Erythroblast (primary cell): ENCODE data around the gene TEAD1.

ENCODE experiments used
- DNase-seq, 2 experiments: peaks; one replicate each; lab custom pipeline; 2025; lab: John Stamatoyannopoulos, UW
- GATA1 ChIP-seq: IDR thresholded peaks from 2 replicates; pipeline ENCODE4 v1.6.1; 2011; ENCODE audit warnings: low read depth, mild to moderate bottlenecking, control low read depth, low read length, moderate library complexity
- POLR2A ChIP-seq: IDR thresholded peaks from 2 replicates; pipeline ENCODE4 v1.6.1; 2011; ENCODE audit warnings: mild to moderate bottlenecking, low read length

TEAD1 gene

GRCh38 chr11:12675951-12676711, 1.9 kb downstream of the TEAD1 start:
- TF ChIP-seq GATA1 (no peak), POLR2A (no peak)
- DNase-seq, result no peak

DNA sequence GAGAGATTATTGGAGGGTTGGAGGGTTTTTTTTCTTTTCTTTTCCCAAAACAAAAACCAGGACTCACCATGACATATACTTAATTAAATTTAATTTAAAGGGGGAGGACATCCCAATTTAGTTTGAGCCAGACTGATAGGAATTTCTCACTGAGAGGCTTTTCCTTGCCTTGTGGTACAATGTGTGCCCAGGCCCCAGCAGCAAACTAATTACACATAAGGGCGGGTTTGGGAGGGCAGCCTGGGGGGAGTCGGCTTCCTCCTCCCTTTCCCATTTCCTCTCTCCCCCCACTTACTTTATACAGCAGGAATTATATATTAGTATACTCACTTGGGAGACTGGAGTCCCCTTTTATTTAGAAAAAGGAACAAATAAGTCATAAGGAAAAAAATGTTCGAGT, 2.9 kb downstream of the TEAD1 start:
- DNase-seq, result no peak
- TF ChIP-seq GATA1 (no peak), POLR2A (no peak)

DNA sequence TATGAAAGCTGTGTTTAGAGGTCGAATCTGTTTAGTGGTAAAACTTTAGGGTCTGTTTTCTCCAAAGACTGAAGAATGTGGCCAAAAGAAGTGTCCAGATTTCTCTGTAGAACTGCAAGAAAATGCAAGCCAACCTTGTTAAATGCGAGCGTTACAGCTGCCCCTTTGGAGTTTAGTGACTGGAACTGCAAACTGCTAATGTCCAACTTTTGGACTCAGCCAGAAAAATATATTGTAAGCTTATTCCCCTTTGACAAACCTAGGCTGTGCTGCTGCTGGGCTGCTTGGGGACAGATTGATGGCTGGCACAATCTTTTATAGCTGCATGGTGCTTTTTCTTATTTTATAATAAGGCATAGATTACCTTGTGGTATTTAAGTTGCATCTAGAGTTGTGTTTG, 3.9 kb downstream of the TEAD1 start:
- no peak for DNase-seq
- no peak for TF ChIP-seq POLR2A
- TF ChIP-seq GATA1, result no peak

GRCh38 chr11:12678991-12679390, 4.8 kb downstream of the TEAD1 start:
- TF ChIP-seq GATA1, result no peak
- no peak for TF ChIP-seq POLR2A
- no peak for DNase-seq

- no peak for TF ChIP-seq POLR2A
- no peak for TF ChIP-seq GATA1
- DNase-seq, result no peak
These were observed 5.2 kb downstream of the TEAD1 start for GRCh38 chr11:12679471-12679870.

GRCh38 chr11:12680246-12680939, 6.2 kb downstream of the TEAD1 start:
- DNase-seq, result peak; percentile 52 to 74
- TF ChIP-seq GATA1, result no peak
- TF ChIP-seq POLR2A, result peak; percentile 24

DNA sequence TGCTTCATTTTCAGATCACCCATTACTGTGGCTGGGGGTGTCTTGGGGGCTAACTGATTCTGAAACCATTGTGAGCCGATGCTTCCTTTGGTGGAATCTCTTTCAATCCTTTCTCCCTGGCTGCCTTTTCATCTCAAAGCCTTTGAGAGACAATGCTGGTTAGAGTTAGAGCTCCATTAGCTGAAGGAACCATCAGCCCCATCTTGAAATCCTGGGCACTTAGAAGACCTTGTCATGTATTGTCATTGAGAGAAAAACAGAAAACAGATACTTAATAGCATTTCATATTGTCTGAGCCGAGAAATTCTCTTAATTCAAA, 6.7 kb downstream of the TEAD1 start:
- no peak for DNase-seq
- TF ChIP-seq GATA1, result no peak
- TF ChIP-seq POLR2A, result no peak

- no peak for TF ChIP-seq POLR2A
- no peak for TF ChIP-seq GATA1
These were observed 7.2 kb downstream of the TEAD1 start for GRCh38 chr11:12681466-12681865.

GRCh38 chr11:12682288-12682687, 8.1 kb downstream of the TEAD1 start:
- TF ChIP-seq GATA1, result no peak
- TF ChIP-seq POLR2A, result no peak

More at GRCh38 chr11:12681466-12681865, 7.2 kb downstream of the TEAD1 start:
- DNase-seq, result no peak

GRCh38 chr11:12682737-12683500, 8.7 kb downstream of the TEAD1 start:
- no peak for DNase-seq
- no peak for TF ChIP-seq POLR2A
- TF ChIP-seq GATA1, result no peak

More at GRCh38 chr11:12682288-12682687, 8.1 kb downstream of the TEAD1 start:
- no peak for DNase-seq

DNA sequence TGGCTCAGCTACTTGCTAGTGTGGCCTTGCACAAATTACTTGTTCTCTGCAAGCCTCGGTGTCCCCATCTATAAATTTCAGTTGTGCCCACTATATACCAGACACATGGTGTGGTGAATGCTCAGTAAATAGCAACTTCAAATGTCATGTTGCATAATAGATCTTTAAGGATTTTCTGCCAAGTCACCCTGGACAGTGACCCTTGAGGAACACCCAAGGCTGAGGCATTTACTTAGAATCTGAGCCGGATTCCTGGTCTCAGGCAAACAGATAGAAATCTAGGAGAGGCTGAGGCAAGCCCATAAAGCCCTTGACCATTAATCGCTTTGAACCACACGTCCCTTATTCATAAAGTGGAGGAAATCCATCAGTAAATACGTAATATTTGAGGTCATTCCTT, 9.7 kb downstream of the TEAD1 start:
- TF ChIP-seq GATA1, result no peak
- TF ChIP-seq POLR2A, result no peak
- DNase-seq, result peak in 1 of 2 experiments; percentile 19

GRCh38 chr11:12684315-12684714, 10.1 kb downstream of the TEAD1 start:
- DNase-seq, result no peak
- TF ChIP-seq POLR2A (no peak), GATA1 (no peak)

- DNase-seq, result no peak
- TF ChIP-seq POLR2A (no peak), GATA1 (no peak)
These were observed 10.6 kb downstream of the TEAD1 start for GRCh38 chr11:12684816-12685215.

- TF ChIP-seq GATA1 (no peak), POLR2A (no peak)
- no peak for DNase-seq
These were observed 11.0 kb downstream of the TEAD1 start for GRCh38 chr11:12685229-12685628.
